Esophagus (tissue), 2 donors: ENCODE measurements around the gene UNC5C. TPM values are rescaled to one million over a fixed set of nuclear protein-coding genes. Genes with fewer than 3 reads are reported as not detected.

ENCODE experiments used
- H3K27ac ChIP-seq, 2 donors: one replicate each; pipeline ENCODE4 v1.5.1; 2013; ENCODE audit warnings: low read depth in 2 of 2, mild to moderate bottlenecking in 2 of 2, inconsistent platforms in 1 of 2, low read length in 1 of 2, moderate library complexity in 1 of 2
- H3K27me3 ChIP-seq, 2 donors: one replicate each; pipeline ENCODE4 v1.6.1; 2013; ENCODE audit warnings: low read length in 2 of 2, control low read depth in 1 of 2, mild to moderate bottlenecking in 1 of 2; ENCODE audit not compliant: insufficient read depth in 2 of 2, control insufficient read depth in 1 of 2
- H3K36me3 ChIP-seq, 2 donors: one replicate each; pipeline ENCODE4 v1.6.1; 2013; ENCODE audit warnings: low read length in 1 of 2; ENCODE audit not compliant: control insufficient read depth in 2 of 2, insufficient read depth in 2 of 2
- H3K4me1 ChIP-seq, 2 donors: one replicate each; pipeline ENCODE4 v1.6.1; 2013; ENCODE audit warnings: low read length in 1 of 2; ENCODE audit not compliant: control insufficient read depth in 2 of 2, insufficient read depth in 2 of 2
- H3K4me3 ChIP-seq, 2 donors: one replicate each; pipeline ENCODE4 v1.5.1; 2013; ENCODE audit warnings: low read length in 2 of 2, mild to moderate bottlenecking in 2 of 2, low read depth in 1 of 2, moderate library complexity in 1 of 2
- H3K9me3 ChIP-seq, 2 donors: one replicate each; pipeline ENCODE4 v1.6.1; 2013; ENCODE audit warnings: mild to moderate bottlenecking in 2 of 2, low read depth in 1 of 2, low read length in 1 of 2, moderate library complexity in 1 of 2; ENCODE audit not compliant: control insufficient read depth in 2 of 2, insufficient read depth in 1 of 2
- WGBS, 2 donors: extraction: QIAGEN DNeasy Blood & Tissue Kit; methylation state at CpG; one replicate each; pipeline ENCODE4 v1.1.7; 2013; 5-methylcytosine and 5-hydroxymethylcytosine counted together
- polyA plus RNA-seq, 2 donors: library from polyadenylated mRNA; stranded (reverse); fragments of 200-250 nt; gene quantifications; one replicate each; pipeline ENCODE4 v1.2.3, GENCODE V29; 2013
- donor health status: healthy with polysubstance abuse.
- donor health status: Bipolar disorder and iron deficiency.

Gene UNC5C
- polyA plus RNA-seq, 2 donors = 0.04 to 0.09 TPM

DNA sequence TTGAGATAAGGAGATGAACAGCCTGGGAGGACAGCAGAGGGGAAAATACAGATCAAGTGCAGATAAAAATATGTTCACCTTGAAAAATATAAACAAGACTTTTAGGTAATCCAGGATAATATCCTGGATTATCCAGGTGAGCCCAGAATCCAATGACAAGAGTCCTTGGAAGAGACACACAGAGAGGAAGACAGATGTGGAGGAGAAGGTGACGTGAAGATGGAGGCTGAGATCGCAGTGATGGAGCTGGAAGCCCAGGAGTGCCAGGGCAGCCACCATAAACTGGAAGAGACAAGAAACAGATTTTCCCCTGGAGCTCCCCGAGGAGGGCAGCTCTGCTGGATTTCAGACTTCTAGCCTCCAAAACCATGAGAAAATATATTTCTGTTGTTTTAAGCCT is 230.7 kb downstream of the UNC5C start:
- H3K4me1 ChIP-seq = no peaks in the 10 kb centered on the region
- 89 to 94% methylated on average over 3 of the region's 3 CpGs for WGBS, 2 donors
- no peaks in the 10 kb centered on the region for H3K27me3 ChIP-seq

DNA sequence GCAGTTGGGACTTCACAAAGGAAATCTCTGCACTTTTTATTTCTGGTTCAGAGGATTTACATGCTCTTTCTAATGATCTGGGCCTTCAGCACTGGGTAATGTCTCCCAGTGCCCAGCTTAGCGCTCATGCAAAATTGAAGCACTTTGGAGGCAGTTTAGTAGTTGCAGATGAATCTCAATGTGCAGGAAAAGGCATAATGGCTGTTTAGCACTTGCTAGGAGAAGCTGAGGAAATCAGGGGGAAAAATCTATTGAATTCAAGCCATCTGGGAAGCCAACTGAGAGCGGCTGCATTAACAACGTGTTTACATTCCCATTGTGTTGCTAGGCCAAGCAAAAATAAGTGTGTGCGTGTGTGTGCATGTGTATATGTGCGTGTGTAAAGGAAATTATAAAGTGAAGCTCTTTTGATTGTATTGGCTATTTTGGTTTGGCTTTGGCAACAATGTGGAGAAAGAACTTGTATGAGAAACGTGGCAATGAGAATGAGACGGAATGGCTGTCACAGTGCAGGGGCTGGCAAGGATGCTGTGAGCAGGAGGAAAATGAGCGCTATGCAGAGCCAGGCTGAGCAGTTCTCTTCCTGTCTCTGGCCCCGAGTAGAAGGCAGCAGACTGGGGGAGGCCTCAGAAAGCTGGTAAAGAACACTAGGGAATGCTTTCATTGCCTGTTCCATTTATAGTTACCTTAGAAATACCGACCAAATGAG is 231.5 kb downstream of the UNC5C start:
- no peaks in the 10 kb centered on the region for H3K36me3 ChIP-seq
- H3K27ac ChIP-seq = no peak overlapping the region
- no peaks in the 10 kb centered on the region for H3K9me3 ChIP-seq
- H3K4me3 ChIP-seq = no peak overlapping the region
- H3K4me1 ChIP-seq = no peaks in the 10 kb centered on the region
- H3K27me3 ChIP-seq = no peaks in the 10 kb centered on the region
- 65 to 74% methylated on average over 10 of the region's 10 CpGs for WGBS, 2 donors

More for the DNA sequence above, 230.7 kb downstream of the UNC5C start:
- H3K36me3 ChIP-seq = no peaks in the 10 kb centered on the region
- no peaks in the 10 kb centered on the region for H3K9me3 ChIP-seq
- no peak overlapping the region for H3K4me3 ChIP-seq
- H3K27ac ChIP-seq = no peak overlapping the region

DNA sequence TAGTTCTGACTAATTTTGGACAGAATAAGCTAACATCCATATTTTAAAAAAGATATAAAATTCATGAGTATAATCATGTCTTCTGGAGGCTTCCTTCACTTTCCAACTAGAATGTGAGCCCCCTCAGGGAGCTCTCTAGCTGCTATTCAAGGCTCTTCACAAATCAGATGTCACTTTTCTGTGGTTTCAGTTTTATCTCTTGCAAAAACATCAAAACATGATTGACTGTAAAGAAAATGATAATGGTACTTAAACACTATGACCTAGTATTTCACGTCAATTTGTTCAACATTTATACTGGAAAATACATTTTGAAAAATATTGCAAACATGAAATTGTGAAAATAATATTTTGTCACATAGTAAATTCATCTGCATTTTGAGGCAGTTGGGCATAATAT is 234.2 kb downstream of the UNC5C start:
- no peaks in the 10 kb centered on the region for H3K27me3 ChIP-seq
- H3K36me3 ChIP-seq = no peaks in the 10 kb centered on the region
- 80 to 91% methylated on average over 1 of the region's 1 CpG for WGBS, 2 donors
- no peaks in the 10 kb centered on the region for H3K4me1 ChIP-seq
- no peak overlapping the region for H3K4me3 ChIP-seq
- H3K27ac ChIP-seq = no peak overlapping the region
- no peaks in the 10 kb centered on the region for H3K9me3 ChIP-seq

DNA sequence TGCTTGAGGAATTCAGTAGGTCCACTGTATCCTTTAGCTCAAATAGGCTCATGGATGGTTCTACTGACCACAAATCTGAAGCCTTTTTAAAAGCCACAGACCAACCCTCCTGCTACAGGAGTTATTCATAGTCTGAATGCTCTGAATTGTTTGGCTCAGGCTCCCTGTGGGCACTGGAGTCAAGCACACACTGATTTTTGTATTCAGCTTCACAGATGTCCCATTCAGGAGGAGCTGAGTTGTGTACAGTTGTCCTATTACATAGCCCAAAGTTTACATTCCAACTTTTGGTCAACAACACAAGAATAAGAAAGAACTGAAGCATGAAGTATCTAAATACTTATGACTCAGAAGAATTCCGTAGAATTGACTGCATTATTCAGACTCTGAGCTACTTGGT is 243.9 kb downstream of the UNC5C start:
- H3K36me3 ChIP-seq = no peaks in the 10 kb centered on the region
- WGBS, 2 donors = 31 to 49% methylated on average over 1 of the region's 1 CpG
- H3K27me3 ChIP-seq = no peaks in the 10 kb centered on the region
- H3K27ac ChIP-seq = no peak overlapping the region
- no peak overlapping the region for H3K4me3 ChIP-seq
- no peaks in the 10 kb centered on the region for H3K9me3 ChIP-seq
- no peaks in the 10 kb centered on the region for H3K4me1 ChIP-seq

DNA sequence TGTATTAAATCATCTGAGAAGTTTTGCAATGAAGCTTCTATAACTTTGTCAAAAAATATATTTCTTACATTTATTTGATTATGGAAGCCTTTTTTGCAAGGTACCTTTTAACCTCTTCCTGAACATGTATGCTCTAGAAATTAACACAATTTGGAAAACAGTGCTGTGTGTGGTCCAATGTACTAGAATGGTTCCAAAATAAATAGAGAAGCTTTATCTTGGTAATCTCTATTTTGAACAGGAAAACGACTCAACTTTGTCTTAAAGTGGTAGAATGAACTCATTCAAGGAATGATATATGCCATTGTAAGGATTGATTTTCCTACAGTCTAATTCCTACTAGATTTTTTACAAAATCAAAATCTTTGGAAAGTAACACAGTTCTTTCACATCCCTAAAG is 248.5 kb downstream of the UNC5C start:
- H3K27me3 ChIP-seq = no peaks in the 10 kb centered on the region
- WGBS, 2 donors = 38 to 47% methylated on average over 1 of the region's 1 CpG
- H3K36me3 ChIP-seq = no peaks in the 10 kb centered on the region
- no peak overlapping the region for H3K4me3 ChIP-seq
- H3K27ac ChIP-seq = no peak overlapping the region
- peaks cover 0 to 5% of the 10 kb centered on the region in 2 donors for H3K9me3 ChIP-seq
- no peaks in the 10 kb centered on the region for H3K4me1 ChIP-seq

DNA sequence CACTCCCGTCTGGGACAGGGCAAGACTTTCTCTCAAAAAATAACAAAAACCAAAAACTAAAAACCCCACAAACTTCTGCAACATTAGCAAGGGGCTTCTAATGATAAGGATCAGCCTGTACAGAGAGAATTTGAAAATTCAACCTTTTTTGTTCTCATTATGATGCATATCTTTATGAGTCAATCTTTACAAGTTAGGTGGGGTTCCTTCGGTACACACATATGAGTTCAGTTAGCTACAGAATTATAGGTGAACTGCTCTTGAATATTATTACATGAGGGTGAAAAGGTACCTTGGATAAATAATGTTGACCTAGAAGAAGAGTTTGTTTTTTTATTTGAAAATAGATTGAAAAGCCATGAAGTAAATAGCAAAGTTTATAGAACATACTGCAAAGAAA is 252.7 kb downstream of the UNC5C start:
- 90 to 92% methylated on average over 2 of the region's 2 CpGs for WGBS, 2 donors
- H3K4me1 ChIP-seq = no peaks in the 10 kb centered on the region
- H3K27me3 ChIP-seq = no peaks in the 10 kb centered on the region
- no peaks in the 10 kb centered on the region for H3K36me3 ChIP-seq
- no peak overlapping the region for H3K27ac ChIP-seq
- H3K4me3 ChIP-seq = no peak overlapping the region
- H3K9me3 ChIP-seq = peaks cover 0 to 5% of the 10 kb centered on the region in 2 donors

DNA sequence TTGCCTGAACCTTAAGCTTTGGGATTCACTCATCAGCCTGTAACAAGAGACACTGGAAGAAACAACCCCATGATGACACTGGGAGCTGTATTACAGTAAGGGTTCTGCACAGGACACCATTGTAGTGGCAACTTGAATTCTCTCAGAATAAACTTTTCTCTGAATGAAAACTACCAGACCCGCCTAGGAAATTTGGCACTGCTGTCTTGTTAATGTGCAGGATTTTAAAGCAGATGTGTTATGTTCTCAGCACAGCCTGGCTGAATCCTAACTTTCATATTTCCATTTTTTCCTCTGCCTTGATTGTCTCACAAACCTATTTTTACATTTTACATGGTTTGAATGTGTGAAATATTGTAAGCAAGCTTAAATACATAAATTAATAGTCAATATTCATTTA is 253.6 kb downstream of the UNC5C start:
- WGBS, 2 donors = 69 to 71% methylated on average over 1 of the region's 1 CpG
- Histone ChIP-seq H3K27ac (no peak overlapping the region), H3K9me3 (peaks cover 0 to 5% of the 10 kb centered on the region in 2 donors), H3K4me3 (no peak overlapping the region), H3K4me1 (no peaks in the 10 kb centered on the region), H3K27me3 (no peaks in the 10 kb centered on the region), H3K36me3 (no peaks in the 10 kb centered on the region)

DNA sequence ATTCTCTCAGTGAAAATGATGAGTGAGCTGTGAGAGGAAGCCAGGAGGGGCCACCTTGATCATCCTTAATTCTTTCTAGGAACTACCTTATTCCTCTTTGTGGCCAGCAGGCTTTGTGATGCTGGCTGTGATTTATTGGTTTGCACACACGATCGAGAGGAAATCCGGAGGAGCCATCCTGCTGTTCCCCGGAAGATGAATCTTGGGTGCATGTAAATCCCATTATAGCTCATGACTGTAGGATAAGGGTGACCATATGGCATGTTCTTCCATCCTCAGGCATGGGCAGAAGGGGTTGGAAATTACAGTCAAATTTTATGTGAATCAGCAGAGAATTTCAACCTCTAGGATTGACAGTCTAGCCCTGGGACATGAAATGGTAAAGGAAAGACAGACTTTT is 254.5 kb downstream of the UNC5C start:
- H3K4me1 ChIP-seq = no peaks in the 10 kb centered on the region
- no peaks in the 10 kb centered on the region for H3K27me3 ChIP-seq
- H3K36me3 ChIP-seq = no peaks in the 10 kb centered on the region
- H3K27ac ChIP-seq = no peak overlapping the region
- 95 to 97% methylated on average over 4 of the region's 4 CpGs for WGBS, 2 donors
- H3K4me3 ChIP-seq = no peak overlapping the region
- peaks cover 0 to 5% of the 10 kb centered on the region in 2 donors for H3K9me3 ChIP-seq

DNA sequence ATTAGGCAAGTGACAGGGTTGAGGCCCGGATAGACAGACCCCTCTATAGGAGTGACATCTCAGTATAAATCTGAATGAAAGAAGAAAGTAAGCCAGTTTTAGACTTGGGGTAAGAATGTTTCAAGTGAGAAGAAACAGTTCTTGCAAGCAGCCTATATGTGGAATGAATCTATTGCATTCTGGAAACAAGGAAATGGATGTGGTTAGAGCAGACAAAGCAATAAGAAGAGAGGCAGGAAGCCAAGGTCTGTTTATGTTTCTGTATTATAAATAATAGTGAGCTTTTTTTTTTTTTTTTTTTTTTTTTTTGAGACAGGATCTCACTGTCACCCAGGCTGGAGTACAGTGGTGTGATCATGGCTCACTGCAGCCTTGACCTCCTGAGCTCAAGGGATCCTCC is 255.8 kb downstream of the UNC5C start:
- 45 to 49% methylated on average over 1 of the region's 1 CpG for WGBS, 2 donors
- H3K36me3 ChIP-seq = no peaks in the 10 kb centered on the region

DNA sequence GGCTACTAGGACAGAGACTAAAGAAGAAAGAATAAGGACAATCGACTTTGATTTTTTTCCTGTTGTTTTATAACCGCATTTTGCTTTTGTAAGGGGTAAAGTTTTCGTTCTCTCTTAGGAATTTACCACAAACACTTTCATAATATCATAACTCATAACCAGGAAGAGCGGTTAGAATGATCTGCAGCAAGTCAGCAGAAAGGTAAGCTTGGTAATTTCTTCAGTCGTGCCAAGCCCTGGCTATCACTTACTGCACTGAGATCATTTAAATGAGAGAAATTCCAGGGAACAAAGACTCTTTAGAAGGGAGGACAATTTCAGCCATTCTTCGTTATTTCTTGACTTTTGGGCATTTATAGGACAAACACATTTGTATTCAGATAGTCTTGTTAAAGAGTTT is 258.1 kb downstream of the UNC5C start:
- no peaks in the 10 kb centered on the region for H3K9me3 ChIP-seq
- H3K27me3 ChIP-seq = no peaks in the 10 kb centered on the region
- H3K4me1 ChIP-seq = no peaks in the 10 kb centered on the region
- H3K36me3 ChIP-seq = no peaks in the 10 kb centered on the region
- H3K4me3 ChIP-seq = no peak overlapping the region
- H3K27ac ChIP-seq = no peak overlapping the region
- 65 to 66% methylated on average over 6 of the region's 6 CpGs for WGBS, 2 donors

More for the DNA sequence above, 255.8 kb downstream of the UNC5C start:
- Histone ChIP-seq H3K27ac (no peak overlapping the region), H3K4me3 (no peak overlapping the region), H3K4me1 (no peaks in the 10 kb centered on the region), H3K9me3 (peaks cover 0 to 2% of the 10 kb centered on the region in 2 donors), H3K27me3 (no peaks in the 10 kb centered on the region)
